RWPE2 (cell line): Measurements from ENCODE around the gene DLG3.

Experiments
- ATAC-seq: fragments of 200-7000 bp; cut with Tn5 transposase; 3 replicates; pipeline ENCODE4 v1.9.1; 2021; ENCODE audit warnings: low read depth
- DNase-seq: peaks from one replicate; pipeline ENCODE4 v3.0.0-alpha.2; 2020; ENCODE audit warnings: low spot score
- H3K27ac ChIP-seq: fragments of 450-650 bp; 2 replicates; pipeline ENCODE4 v1.5.1; 2017; ENCODE audit warnings: mild to moderate bottlenecking; ENCODE audit not compliant: poor library complexity, severe bottlenecking
- H3K27me3 ChIP-seq: fragments of 250-450 bp; sonication (Bioruptor Pico); 2 replicates; pipeline ENCODE4 v1.5.1; 2021; ENCODE audit warnings: mild to moderate bottlenecking, moderate library complexity; ENCODE audit not compliant: insufficient read depth, poor library complexity, severe bottlenecking
- H3K36me3 ChIP-seq: fragments of 250-450 bp; sonication (Bioruptor Pico); 2 replicates; pipeline ENCODE4 v1.5.1; 2020; ENCODE audit warnings: low read depth, mild to moderate bottlenecking, moderate library complexity
- H3K4me1 ChIP-seq: fragments of 250-450 bp; sonication (Bioruptor Pico); 2 replicates; pipeline ENCODE4 v1.5.1; 2021; ENCODE audit warnings: mild to moderate bottlenecking, moderate library complexity; ENCODE audit not compliant: insufficient read depth, poor library complexity, severe bottlenecking
- H3K4me3 ChIP-seq: fragments of 250-450 bp; sonication (Bioruptor Pico); 2 replicates; pipeline ENCODE4 v1.5.1; 2021; ENCODE audit warnings: mild to moderate bottlenecking, moderate library complexity; ENCODE audit not compliant: severe bottlenecking
- H3K9me3 ChIP-seq: fragments of 250-450 bp; sonication (Bioruptor Pico); 2 replicates; pipeline ENCODE4 v1.5.1; 2021; ENCODE audit warnings: mild to moderate bottlenecking, moderate library complexity; ENCODE audit not compliant: severe bottlenecking
- TF ChIP-seq, protein P1 (sequence below): fragments of 450-650 bp; IDR thresholded peaks from one replicate; pipeline ENCODE4 v1.5.1; 2017; ENCODE audit warnings: mild to moderate bottlenecking, moderate library complexity; ENCODE audit not compliant: poor library complexity, severe bottlenecking

DLG3 gene

GRCh38 chrX:70478526-70479245 lies 34.1 kb downstream of the DLG3 start:
- peak overlapping the region; percentile 74 for H3K27ac ChIP-seq
- H3K4me3 ChIP-seq = no peak overlapping the region
- no peaks in the 10 kb centered on the region for H3K27me3 ChIP-seq
- ATAC-seq = no peak
- TF ChIP-seq, protein P1, sequence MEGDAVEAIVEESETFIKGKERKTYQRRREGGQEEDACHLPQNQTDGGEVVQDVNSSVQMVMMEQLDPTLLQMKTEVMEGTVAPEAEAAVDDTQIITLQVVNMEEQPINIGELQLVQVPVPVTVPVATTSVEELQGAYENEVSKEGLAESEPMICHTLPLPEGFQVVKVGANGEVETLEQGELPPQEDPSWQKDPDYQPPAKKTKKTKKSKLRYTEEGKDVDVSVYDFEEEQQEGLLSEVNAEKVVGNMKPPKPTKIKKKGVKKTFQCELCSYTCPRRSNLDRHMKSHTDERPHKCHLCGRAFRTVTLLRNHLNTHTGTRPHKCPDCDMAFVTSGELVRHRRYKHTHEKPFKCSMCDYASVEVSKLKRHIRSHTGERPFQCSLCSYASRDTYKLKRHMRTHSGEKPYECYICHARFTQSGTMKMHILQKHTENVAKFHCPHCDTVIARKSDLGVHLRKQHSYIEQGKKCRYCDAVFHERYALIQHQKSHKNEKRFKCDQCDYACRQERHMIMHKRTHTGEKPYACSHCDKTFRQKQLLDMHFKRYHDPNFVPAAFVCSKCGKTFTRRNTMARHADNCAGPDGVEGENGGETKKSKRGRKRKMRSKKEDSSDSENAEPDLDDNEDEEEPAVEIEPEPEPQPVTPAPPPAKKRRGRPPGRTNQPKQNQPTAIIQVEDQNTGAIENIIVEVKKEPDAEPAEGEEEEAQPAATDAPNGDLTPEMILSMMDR = no peak
- H3K36me3 ChIP-seq = peaks cover 4% of the 10 kb centered on the region
- H3K9me3 ChIP-seq = no peaks in the 10 kb centered on the region
- H3K4me1 ChIP-seq = peaks cover 31% of the 10 kb centered on the region
- DNase-seq = no peak

DNA sequence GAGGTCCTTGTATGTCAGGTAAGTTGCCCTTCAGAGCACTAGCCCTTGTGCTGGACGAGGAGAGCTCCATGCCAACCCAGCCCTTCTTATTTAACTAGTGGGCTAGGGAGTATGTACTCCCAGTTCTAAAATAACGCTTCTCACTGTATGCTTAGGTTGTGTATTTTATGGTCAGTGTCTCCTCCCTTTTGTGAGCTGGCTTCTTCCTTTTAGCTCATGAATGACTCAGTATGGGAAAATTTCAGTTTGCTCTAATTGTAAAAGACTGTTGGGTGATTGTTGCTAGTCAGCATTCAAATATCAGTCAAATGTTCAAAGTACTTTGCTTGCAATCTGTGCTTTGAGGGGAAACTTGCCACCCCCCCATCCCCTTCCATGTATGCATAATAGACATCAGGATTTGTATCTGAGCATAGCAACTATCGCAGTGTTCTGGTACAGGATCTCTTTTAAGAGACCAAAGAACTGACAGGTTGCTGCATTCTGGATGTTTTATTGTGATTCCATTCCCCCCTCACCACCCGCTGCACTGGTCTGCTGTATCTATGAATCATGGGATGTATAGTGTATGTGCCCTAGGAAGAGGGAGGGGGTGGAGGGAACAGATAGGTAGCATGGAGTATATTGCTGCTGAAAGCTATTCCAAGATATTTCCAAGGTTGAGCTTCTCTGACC lies 34.7 kb downstream of the DLG3 start:
- Histone ChIP-seq H3K36me3 (peaks cover 4% of the 10 kb centered on the region), H3K27me3 (no peaks in the 10 kb centered on the region), H3K4me3 (no peak overlapping the region), H3K9me3 (no peaks in the 10 kb centered on the region), H3K27ac (peak overlapping the region; percentile 74), H3K4me1 (peaks cover 31% of the 10 kb centered on the region)
- TF ChIP-seq, protein P1 = no peak
- DNase-seq = no peak
- ATAC-seq = peak; percentile 73

- H3K4me3 ChIP-seq = no peak overlapping the region
- H3K27ac ChIP-seq = peak overlapping the region; percentile 74
- TF ChIP-seq, protein P1 = no peak
- DNase-seq = no peak
- ATAC-seq = 0 out of 3 replicates have a peak, but pooled peaks have one; percentile 12
- H3K9me3 ChIP-seq = no peaks in the 10 kb centered on the region
- no peaks in the 10 kb centered on the region for H3K27me3 ChIP-seq
- H3K4me1 ChIP-seq = peaks cover 31% of the 10 kb centered on the region
- peaks cover 4% of the 10 kb centered on the region for H3K36me3 ChIP-seq
These were observed 35.5 kb downstream of the DLG3 start for GRCh38 chrX:70479922-70480659.

DNA sequence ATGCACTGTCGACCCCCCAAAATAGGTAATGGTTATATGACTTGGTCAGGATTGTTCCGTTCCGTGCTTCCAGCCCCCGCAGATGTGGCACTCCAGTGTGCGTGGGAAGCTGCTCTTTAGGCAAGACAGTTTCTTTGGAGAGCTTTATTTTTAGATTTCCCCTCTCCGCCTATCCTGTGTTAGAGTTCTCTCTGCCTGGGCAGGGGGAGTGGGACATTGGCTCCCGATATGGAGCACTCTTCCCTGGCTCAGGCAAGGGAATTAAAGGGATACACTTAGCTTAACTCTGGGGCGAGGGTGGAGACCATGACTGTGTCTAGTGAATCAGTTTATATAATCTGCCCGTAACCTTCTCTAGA lies 36.0 kb downstream of the DLG3 start:
- H3K27me3 ChIP-seq = no peaks in the 10 kb centered on the region
- peaks cover 31% of the 10 kb centered on the region for H3K4me1 ChIP-seq
- no peak for ATAC-seq
- H3K4me3 ChIP-seq = no peak overlapping the region
- peaks cover 4% of the 10 kb centered on the region for H3K36me3 ChIP-seq
- H3K27ac ChIP-seq = peak overlapping the region; percentile 74
- no peak for DNase-seq
- H3K9me3 ChIP-seq = no peaks in the 10 kb centered on the region
- TF ChIP-seq, protein P1 = no peak
